Left ventricle myocardium superior (tissue), 1 donor: Measurements from ENCODE around the gene BAIAP2L2. TPM values are rescaled to one million over a fixed set of nuclear protein-coding genes. Genes with fewer than 3 reads are reported as not detected.
"Not testable (repeated sequence)": the region's sequence is repeated elsewhere in the genome, so short reads cannot be mapped to it uniquely, and the experiment has no call there.

ENCODE experiments used
- ATAC-seq: fragments of 200-7000 bp; cut with Tn5 transposase; one replicate; pipeline ENCODE4 v1.9.1; 2020; ENCODE audit warnings: mild to moderate bottlenecking, moderate library complexity
- DNase-seq: peaks from one replicate; pipeline ENCODE4 v3.0.0-alpha.2; 2020
- intact Hi-C: fragments of 100-400 bp; cut with micrococcal nuclease; formaldehyde crosslinking; loops from one replicate; pipeline ENCODE4 v1.11.0; 2022
- total RNA-seq: library from RNA; stranded (reverse); fragmentation: NEBNext Ultra II Directional; extraction: Animal tissue kit (Norgen Biotek cat#: 25700); gene quantifications from one replicate; pipeline ENCODE4 v1.2.1, GENCODE V29; 2021
- donor health status: DM: no; HTN: yes; CAD: no; lungs with severe emphysema.

The BAIAP2L2 gene
- total RNA-seq, 1 donor from 2014 or later, result 0.15 TPM

DNA sequence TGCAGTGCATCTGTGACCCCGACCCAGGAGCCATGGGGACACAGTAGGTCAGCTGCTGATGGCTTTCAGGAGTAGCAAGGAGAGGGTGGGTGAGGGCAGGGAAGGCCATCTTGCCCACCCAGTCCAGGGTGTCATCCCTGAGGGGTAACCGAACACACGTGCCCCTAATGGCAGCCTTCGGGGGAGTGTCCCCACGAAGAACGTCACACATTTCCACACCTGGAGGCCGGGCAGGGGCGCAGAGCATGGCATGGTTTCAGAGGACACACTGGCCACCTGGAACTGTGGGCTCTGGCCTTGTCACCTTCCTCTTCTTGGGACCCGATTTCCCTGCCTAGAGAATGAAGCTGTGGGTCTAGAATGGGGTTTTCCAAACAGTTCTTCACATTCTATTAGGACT is 19.4 kb upstream of the BAIAP2L2 start:
- ATAC-seq, result no peak
- intact Hi-C loops, result no loop called here
- DNase-seq, result no peak

DNA sequence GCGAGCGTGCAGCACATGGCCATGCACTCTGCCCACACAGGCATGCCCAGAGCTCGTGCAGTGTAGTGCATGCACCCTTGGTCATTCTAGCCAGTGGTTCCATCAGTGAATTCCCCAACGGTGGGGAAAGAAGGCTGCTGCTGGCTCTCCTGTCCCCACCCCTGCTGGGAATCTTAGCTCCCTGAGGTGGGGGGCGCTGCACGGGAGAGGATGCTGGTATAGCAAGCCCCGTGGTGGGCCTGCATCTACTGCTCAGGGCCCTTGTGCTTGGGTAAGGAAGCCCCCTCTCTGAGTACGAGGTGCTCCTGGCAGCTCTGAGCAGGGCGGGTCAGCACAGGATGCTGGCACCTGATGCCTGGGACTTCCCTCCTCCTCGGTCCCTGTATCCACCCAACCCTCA is 18.5 kb upstream of the BAIAP2L2 start:
- DNase-seq, result no peak
- no peak for ATAC-seq
- intact Hi-C loops, result no loop called here

DNA sequence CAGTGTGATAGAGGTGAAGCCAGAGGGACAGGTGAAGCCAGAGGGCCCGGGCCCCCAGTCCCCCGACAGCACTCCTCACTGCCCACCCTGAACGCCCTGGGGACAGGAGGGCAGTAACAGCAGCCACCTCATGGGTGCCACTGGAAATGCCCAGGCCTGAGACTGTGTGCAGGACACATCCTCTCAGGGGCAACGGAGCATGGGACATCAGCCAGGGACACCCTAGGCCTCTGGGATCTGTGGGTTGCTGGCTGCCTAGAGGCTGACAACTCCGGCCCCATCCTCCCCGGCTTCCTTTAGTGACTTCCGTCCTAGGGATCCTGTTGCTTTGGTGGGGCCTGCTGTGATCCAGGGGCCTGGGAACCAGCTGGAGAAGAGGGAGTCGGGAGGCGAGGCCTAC is 17.4 kb upstream of the BAIAP2L2 start:
- ATAC-seq (no peak), DNase-seq (no peak)
- intact Hi-C loops, result no loop called here

DNA sequence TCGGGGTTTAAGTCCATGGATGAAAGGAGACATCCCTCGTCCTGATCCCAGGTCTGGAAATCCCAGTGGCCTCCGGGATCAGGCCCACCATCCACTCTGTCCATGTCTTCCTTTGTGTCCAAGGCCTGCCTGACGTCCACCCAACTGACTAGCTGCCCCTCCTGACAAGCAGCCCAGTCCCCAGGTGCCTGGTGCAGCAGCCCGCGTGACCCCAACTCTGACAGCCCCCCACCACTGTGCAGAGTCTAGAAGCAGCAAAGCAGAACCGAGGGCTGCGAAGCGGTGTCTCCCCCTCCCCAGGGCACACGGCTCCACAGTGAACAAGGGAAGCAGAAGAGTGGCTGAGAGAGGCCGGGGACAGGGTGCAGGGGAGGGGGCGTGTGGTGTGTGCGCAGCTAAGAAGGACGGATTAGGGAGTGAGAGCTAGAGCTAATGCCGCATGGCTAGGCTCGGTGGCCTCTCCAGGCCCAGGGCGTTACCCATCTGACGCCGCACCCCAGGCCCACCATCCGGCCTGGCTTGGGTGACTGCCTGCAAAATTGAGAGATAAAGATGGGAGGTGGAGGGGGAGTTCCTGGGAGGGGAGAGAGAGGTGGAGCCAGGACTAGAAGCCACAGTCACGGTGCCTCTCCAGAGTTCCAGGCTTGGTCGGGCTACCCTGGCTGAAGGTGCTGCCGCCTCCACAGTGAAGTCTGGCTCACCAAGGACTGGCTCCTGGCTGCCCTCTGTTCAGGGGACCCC is 16.6 kb upstream of the BAIAP2L2 start:
- intact Hi-C loops, result no loop called here
- DNase-seq, result no peak
- no peak for ATAC-seq

DNA sequence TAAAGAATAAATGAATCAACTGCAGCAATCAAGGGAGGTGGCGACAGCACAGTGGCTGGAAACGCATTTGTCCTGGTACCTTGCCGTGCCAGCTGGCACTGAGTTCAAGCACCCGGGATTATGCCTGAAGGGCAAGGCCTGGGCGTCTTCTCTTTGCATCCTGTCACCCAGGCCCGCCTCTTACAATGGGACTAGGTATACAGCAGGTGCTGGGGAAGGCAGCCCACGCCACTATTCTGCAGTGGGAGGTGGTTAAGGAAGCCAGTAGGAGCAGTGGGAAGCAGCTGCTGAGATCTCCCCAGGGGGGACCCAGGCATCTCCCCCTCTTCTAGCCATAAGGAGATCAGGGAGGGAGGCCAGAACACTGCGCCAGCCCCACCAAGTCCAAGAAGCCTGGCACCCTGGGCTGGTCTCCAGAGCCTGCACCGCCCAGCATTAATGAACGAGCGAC is 15.3 kb upstream of the BAIAP2L2 start:
- intact Hi-C loops, result no loop called here
- peak; percentile 65 for DNase-seq
- peak; percentile 51 for ATAC-seq

DNA sequence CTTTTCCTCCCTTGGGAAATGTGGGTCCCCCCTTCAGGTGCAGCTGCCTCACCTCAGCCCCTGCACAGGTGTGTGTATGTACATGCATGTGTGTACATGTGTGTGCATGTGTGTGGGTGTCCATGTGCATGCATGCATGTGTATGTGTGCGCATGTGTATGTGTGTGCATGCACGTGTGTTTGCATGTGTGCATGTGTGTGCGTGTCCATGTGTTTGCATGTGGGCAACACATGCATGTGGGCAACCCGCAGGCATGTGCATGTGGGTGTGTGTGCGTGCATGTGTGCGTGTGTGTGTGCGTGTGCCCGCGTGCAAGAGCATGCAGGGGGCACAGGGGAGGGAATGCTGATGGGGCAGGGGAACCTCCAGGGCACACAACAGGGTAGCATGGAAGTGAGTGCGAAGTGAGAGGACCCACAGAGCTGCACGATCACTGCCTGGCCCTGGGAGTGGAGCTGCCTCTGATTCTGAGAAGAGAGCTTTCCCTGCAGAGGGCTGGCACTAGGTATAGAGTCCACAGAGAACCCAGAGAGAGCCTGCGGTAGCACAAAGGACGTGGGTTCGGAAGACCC is 14.6 kb upstream of the BAIAP2L2 start:
- intact Hi-C loops, result no loop called here
- no peak for ATAC-seq
- DNase-seq, result no peak

DNA sequence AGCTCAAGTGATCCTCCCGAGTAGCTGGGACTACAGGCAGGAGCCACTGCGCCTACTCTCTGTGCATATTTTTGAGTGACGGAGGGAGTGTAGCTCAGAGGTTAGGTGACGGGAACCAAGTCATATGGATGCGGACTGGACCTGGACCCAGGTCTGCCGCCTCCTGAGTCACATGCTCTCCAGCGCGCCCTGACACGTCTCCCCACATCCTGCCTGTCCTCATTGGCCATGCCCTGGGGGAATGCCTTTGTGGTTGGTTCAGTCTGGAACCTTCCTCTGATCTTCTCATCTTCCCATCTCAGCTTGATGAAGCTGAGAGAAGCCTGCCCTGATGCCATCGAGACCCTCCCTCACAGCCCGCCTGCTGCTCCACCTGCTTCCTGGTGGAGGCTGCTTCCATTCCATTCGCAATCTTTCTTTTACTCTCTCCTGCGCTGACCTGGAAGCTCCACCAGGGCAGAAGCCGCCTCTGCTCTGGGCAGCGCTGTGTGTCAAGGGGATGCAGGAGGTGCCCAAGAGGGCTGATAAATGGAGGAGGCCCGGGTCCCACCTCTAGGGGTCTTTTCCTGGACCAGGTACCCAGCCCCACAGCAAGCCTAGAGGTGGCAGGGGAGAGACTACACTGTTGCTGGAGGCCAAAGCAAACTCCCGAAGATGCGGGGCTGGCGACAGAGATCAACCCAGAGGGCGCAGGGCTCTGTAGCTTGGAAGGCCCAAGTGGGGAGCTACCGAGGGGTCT is 13.9 kb upstream of the BAIAP2L2 start:
- ATAC-seq (no peak), DNase-seq (no peak)
- intact Hi-C loops, result no loop called here

DNA sequence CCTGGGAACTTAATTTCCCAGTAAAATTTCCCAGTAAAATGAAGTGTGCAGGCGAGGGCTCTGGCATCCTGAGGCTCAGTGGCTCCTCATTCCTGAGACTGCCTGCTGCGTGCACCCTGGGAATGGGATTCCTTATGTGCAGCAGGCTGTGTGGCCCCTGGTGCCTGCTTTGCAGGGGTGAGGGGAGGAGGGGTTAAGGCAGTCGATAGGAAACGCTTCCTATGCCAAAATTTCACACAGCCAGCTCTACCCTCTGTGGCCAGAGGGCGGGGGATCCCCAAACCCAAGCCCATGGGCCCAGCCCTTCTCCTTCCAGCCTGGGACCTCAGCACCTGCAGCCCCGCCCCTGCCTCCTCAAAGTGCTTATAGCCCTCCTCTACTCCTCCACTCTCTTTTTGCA is 12.1 kb upstream of the BAIAP2L2 start:
- no peak for ATAC-seq

DNA sequence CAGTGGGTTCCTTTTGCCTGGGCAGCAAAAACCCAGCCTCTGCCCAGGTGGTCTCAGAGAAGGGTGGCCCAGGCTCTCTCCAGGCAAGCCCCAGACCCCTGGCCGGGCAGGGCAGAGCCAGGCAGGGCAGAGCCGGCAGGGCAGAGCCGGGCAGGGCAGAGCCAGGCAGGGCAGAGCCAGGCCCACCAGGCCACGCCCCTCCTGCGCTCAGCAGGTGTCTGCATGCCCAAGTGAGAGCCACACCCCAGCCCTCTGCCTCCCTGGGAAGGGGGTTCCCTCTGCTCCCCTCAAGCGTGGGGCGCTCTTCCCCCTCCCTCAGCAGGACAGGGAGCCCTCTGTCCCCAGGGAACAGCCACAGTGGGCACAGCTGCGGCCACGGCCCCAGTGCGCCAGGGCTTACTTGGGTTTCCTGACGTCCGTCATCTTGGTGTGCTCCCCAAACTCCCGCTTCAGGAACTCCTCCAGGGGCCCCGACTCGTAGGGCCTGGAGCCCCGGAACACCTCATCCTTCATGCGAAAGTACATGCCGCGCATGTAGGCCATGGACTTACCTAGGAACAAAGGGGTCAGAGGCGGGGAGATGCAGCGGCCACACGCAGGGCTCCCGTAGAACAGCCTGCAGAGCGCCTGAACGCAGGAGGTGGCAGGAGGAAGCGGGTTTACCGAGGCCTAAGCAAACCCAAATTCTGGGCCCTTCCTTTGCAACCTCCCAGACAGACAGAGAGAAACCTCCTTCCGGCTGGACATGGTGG is 10.1 kb upstream of the BAIAP2L2 start:
- intact Hi-C loops, result no loop called here
- no peak for ATAC-seq
- no peak for DNase-seq

More for the DNA sequence above, 12.1 kb upstream of the BAIAP2L2 start:
- no peak for DNase-seq
- intact Hi-C loops, result no loop called here

DNA sequence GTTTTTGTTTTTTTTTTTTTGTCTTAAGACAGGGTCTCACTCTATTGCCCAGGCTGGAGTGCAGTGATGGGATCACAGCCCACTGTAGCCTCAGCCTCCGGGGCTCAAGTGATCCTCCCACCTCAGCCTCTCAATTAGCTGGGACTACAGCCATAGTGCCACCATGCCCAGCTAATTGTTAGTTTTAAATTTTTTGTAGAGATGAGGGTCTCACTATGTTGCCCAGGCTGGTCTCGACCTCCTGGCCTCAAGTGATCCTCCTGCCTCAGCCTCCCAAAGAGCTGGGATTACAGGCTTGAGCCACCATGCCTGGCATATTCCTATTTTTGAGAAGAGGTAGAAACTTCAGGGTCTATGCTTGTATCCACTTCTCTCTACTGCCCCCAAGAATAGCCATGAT is 8.3 kb upstream of the BAIAP2L2 start:
- ATAC-seq, intact Hi-C loops, DNase-seq: not testable (repeated sequence)

DNA sequence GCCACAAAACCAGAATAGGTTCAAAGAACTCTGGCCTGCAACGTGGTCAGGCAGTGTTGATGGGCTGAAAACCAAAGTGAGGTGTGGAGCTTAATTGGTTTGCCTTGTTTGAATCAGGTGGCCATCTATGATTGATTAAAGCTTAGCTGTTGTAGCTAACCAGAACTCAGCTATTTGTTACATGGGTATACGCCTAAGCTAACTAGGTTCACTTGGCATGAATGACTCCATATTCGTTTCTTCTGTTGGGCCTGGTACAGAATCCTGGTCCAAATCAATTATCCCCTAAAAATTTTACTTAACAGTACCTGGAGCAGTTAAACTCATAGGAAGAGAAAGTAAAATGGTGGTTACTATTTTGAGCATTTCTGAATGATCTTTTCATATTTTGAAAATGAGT is 7.7 kb upstream of the BAIAP2L2 start:
- no peak for ATAC-seq
- no peak for DNase-seq
- intact Hi-C loops, result no loop called here

DNA sequence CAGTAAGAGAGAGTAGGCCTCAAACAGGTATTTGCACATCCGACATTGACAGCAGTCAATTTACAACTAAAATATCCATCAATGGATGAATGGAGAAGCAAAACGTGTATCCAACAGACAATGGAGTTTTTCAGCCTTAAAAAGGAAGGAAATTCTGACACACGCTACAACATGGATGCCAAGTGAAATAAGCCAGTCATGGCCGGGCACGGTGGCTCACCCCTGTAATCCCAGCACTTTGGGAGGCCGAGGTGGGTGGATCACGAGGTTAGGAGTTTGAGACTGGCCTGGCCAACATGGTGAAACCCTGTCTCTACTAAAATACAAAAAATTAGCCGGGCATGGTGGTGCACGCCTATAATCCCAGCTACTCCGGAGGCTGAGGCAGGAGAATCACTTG is 7.1 kb upstream of the BAIAP2L2 start:
- DNase-seq, ATAC-seq, intact Hi-C loops: not testable (repeated sequence)

DNA sequence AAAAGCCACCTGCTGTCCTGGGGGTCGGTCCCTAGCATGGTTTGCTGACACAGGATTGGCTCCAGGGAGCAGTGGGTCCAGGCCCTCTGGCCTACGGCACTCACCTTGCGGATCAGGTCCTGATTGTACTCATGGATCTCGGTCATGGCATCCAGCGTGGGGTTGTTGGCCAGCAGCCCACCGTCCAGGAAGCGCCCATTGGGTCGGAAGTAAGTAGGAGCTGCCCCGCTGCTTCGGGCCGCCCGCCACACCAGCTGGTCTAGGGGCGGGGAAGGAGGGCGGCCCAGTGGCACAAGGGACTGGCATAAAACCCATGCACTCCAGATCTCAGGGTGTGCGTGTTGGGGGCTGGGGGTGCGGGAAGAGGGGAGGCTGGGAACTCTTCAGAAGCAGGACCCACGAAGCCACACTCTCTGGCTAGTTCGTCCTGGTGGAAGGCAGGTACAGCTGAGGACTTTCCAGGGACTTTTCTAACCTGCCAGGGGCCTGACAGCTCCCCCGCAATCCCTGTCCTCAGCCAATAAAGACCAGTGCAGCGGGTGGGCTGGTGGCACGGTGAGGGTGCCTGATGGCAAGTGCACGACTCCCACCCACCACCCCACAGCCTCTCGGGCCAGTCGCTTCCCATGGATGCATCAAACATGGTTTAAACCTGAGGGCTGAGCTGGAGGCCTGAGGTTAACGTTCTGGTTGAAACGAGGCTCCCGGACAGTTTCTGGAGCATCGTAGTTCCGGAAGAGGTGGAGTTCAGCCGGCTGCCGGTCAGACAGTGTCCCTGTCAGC is 5.1 kb upstream of the BAIAP2L2 start:
- DNase-seq (no peak), ATAC-seq (no peak)
- intact Hi-C loops, result no loop called here

DNA sequence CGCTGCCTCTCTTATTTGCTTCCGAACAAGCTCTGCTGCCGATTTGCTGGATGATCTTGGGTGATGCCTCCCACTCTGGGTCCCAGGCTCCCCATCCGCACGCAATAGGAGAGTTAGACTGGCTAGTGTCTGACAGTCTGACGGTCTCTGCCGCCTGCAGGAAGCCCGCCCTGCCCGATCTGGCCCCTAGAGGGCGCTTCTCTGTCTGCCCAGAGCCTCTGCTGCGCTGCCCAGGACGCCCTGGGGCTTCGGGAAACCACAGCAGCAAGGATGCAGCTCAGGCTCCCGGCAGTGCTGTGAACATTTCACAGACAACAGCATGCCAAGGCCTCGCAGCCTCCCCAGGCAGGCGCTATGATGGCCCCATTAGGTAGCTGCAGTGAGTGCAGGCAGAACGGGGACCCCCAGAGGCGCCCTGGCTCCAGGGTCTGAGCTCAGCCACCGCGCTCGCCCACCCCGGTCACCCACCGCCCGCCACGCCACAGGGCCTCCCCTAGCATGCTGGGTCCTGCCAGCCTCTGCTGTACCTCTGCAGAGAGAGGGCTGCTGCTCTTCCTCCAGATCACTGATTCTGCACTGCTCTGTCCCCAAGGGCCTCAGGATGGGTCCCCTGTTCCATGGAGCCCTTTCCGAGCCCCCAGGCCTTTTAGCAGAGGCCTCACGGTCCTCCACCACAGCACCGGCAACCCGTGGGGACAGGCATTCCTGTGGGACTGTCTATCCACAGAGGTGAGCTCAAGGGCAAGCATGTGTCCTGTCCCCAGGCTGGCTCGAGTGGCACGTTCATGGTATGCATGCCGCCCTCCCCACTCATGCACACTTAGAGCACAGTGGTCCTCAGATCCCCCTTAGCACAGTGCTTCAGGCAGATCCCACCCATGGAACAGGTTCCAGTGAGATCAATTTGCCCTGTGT is 4.3 kb upstream of the BAIAP2L2 start:
- DNase-seq, result peak; percentile 93
- intact Hi-C loops, result no loop called here
- ATAC-seq, result peak; percentile 94

DNA sequence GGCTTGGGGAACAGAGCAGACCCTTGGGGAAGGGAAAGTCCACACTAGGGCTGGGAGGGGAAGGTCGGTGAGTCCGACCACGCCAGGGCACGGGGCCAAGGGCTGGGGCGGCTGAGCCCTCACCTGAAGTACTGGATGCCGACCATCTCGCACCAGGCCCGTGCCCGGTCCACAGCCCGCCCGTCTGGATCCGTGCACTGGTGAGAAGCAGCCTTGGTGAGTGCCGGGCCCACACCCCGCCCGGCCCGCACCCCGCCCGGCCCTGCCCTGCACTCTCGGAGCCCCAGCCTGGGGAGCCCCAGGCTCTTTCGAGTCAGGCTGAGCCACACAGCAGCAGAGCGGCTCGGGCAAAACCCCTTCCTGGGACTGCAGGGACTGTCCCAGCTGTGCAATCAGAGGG is 1.9 kb upstream of the BAIAP2L2 start:
- no peak for ATAC-seq

DNA sequence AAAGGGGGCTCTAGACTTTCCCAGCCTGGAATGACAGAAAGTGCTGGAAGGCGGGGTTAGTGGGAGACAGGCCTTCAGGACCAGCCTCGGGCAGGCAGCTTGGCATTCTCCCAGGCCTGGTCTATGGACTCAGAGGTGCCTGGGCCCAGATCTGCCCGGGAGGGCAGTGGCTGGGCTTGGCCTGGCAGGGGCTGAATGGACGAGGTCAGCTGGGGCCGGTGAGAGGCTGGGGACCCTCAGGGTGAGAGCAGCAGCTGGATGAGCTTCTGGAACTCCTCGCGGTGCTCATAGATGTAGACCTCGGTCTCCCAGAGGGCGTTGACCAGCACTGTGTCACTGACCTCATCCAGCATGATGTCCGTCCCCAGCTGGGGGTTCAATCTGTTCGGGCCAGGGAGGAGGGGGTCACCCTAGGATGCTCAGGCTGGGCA is 1.5 kb upstream of the BAIAP2L2 start:
- intact Hi-C loops, result no loop called here
- no peak for DNase-seq
- ATAC-seq, result no peak

More for the DNA sequence above, 1.9 kb upstream of the BAIAP2L2 start:
- no peak for DNase-seq
- intact Hi-C loops, result no loop called here

DNA sequence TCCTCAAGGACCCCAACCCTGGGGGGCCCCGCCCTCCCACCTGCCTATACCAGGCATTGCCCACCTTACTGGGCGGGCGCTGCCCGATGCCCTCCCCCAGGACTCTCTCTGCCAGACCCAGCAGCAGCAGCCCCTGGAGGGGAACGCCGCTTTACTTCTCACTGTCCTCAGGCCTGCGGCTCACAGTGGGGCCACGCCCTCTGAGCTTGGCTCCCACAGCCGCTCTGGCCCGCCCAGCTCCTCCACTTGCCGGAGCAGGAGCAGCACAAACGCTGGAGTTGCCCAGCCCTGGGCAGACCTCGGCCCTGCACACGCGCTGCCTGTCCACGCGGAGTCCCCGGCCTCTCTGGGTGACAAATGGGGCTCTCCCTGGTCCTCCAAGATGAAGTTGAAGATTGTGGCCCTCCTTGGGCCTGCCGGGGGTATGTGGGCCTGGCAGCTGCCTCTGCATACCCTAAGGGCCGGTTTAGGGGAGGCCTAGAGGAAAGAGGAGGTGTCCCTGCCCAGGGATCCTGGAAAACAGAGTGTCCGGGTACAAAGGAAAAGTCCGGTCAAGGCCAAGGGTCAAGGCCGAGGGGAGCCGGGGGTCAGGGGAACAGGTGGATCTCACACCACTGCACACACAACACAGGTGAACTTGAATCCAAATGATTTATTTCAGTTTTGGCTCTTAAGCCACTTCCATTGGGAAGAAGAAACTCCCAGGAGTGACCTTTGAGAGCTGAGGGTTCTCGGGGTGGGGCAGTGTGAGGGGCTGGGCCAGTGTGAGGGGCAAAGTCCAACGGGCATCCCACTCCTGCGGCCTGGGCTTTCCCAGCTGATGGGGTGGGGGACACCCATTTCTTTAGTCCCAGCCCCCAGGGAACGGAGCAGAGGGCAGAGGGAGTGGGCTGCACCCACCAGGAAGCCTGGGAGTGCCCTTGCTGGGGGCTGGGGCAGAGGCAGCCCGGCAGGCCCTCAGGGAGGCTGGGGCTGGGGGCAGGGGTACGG is 674 bp upstream of the BAIAP2L2 start:
- no peak for DNase-seq

More for the DNA sequence above, 674 bp upstream of the BAIAP2L2 start:
- intact Hi-C loops, result no loop called here
- no peak for ATAC-seq
